ENCODE measurements around the gene ABCB1.
"Not testable (repeated sequence)": the region's sequence is repeated elsewhere in the genome, so short reads cannot be mapped to it uniquely, and the experiment has no call there.

Gene ABCB1

GRCh38 chr7:87474533-87475358, 125.9 kb downstream of the ABCB1 start:
- peak; percentile 25 for DNase-seq (ENCODE audit: low read depth)
- TF ChIP-seq, protein P1, sequence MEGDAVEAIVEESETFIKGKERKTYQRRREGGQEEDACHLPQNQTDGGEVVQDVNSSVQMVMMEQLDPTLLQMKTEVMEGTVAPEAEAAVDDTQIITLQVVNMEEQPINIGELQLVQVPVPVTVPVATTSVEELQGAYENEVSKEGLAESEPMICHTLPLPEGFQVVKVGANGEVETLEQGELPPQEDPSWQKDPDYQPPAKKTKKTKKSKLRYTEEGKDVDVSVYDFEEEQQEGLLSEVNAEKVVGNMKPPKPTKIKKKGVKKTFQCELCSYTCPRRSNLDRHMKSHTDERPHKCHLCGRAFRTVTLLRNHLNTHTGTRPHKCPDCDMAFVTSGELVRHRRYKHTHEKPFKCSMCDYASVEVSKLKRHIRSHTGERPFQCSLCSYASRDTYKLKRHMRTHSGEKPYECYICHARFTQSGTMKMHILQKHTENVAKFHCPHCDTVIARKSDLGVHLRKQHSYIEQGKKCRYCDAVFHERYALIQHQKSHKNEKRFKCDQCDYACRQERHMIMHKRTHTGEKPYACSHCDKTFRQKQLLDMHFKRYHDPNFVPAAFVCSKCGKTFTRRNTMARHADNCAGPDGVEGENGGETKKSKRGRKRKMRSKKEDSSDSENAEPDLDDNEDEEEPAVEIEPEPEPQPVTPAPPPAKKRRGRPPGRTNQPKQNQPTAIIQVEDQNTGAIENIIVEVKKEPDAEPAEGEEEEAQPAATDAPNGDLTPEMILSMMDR (conservative IDR thresholded peaks at IDR 0.05; ENCODE audit: control insufficient read depth, insufficient read depth, low read depth, low read length) = no peak
- H3K4me3 ChIP-seq (ENCODE audit: control insufficient read depth, low read depth, low read length) = peak overlapping the region; percentile 1

GRCh38 chr7:87473986-87474385, 126.7 kb downstream of the ABCB1 start:
- TF ChIP-seq, protein P1 (conservative IDR thresholded peaks at IDR 0.05; ENCODE audit: control insufficient read depth, insufficient read depth, low read depth, low read length) = no peak
- DNase-seq (ENCODE audit: low read depth) = no peak

GRCh38 chr7:87473192-87473591, 127.5 kb downstream of the ABCB1 start:
- H3K4me3 ChIP-seq (ENCODE audit: control insufficient read depth, low read depth, low read length) = no peak overlapping the region
- TF ChIP-seq, protein P1 (conservative IDR thresholded peaks at IDR 0.05; ENCODE audit: control insufficient read depth, insufficient read depth, low read depth, low read length) = no peak
- DNase-seq (ENCODE audit: low read depth) = no peak

More at GRCh38 chr7:87473986-87474385, 126.7 kb downstream of the ABCB1 start:
- no peak overlapping the region for H3K4me3 ChIP-seq (ENCODE audit: control insufficient read depth, low read depth, low read length)

- TF ChIP-seq, protein P1 (conservative IDR thresholded peaks at IDR 0.05; ENCODE audit: control insufficient read depth, insufficient read depth, low read depth, low read length) = no peak
- no peak for DNase-seq (ENCODE audit: low read depth)
- H3K4me3 ChIP-seq (ENCODE audit: control insufficient read depth, low read depth, low read length) = no peak overlapping the region
Observed at GRCh38 chr7:87471473-87471872, 129.2 kb downstream of the ABCB1 start.

- DNase-seq (ENCODE audit: low read depth) = not testable (repeated sequence)
Observed at GRCh38 chr7:87469204-87469603, 131.5 kb downstream of the ABCB1 start.

GRCh38 chr7:87465534-87465880, 135.2 kb downstream of the ABCB1 start:
- DNase-seq (ENCODE audit: low read depth); H3K4me3 ChIP-seq (ENCODE audit: control insufficient read depth, low read depth, low read length): not testable (repeated sequence)

More at GRCh38 chr7:87469204-87469603, 131.5 kb downstream of the ABCB1 start:
- not testable (repeated sequence) for H3K4me3 ChIP-seq (ENCODE audit: control insufficient read depth, low read depth, low read length)

DNA sequence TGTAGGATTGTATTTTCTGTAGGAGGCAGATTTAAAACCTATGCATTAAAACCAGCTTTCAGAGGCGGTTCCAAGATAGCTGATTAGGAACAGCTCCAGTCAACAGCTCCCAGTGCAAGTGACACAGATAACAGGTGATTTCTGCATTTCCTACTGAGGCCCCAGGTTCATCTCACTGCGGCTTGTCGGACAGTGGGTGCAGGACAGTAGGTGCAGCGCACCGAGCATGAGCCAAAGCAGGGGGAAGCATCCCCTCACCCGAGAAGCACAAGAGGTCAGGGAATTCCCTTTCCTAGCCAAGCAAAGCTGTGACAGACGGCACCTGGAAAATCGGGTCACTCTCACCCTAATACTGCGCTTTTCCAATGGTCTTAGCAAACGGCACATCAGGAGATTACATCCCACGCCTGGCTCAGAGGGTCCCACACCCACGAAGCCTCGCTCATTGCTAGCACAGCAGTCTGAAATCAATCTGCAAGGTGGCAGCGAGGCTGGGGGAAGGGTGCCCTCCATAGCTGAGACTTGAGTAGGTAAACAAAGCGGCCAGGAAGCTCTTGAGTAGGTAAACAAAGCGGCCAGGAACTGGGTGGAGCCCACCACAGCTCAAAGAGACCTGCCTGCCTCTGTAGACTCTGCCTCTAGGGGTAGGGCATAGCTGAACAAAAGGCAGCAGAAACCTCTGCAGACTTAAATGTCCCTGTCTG, 135.7 kb downstream of the ABCB1 start:
- H3K4me3 ChIP-seq (ENCODE audit: control insufficient read depth, low read depth, low read length); DNase-seq (ENCODE audit: low read depth): not testable (repeated sequence)

- TF ChIP-seq, protein P1 (conservative IDR thresholded peaks at IDR 0.05; ENCODE audit: control insufficient read depth, insufficient read depth, low read depth, low read length) = no peak
- no peak for DNase-seq (ENCODE audit: low read depth)
- H3K4me3 ChIP-seq (ENCODE audit: control insufficient read depth, low read depth, low read length) = no peak overlapping the region
Observed at GRCh38 chr7:87463982-87464381, 136.7 kb downstream of the ABCB1 start.

- H3K4me3 ChIP-seq (ENCODE audit: control insufficient read depth, low read depth, low read length); DNase-seq (ENCODE audit: low read depth): not testable (repeated sequence)
Observed at GRCh38 chr7:87460444-87460843, 140.2 kb downstream of the ABCB1 start.
